HG03095 (cell line): ENCODE data around the gene ACHE.

ENCODE experiments used
- ATAC-seq: cut with Tn5 transposase; IDR thresholded peaks from one replicate; pipeline ENCODE4 v1.9.1; 2021; ENCODE audit warnings: moderate library complexity; ENCODE audit not compliant: unreplicated experiment

Gene ACHE

DNA sequence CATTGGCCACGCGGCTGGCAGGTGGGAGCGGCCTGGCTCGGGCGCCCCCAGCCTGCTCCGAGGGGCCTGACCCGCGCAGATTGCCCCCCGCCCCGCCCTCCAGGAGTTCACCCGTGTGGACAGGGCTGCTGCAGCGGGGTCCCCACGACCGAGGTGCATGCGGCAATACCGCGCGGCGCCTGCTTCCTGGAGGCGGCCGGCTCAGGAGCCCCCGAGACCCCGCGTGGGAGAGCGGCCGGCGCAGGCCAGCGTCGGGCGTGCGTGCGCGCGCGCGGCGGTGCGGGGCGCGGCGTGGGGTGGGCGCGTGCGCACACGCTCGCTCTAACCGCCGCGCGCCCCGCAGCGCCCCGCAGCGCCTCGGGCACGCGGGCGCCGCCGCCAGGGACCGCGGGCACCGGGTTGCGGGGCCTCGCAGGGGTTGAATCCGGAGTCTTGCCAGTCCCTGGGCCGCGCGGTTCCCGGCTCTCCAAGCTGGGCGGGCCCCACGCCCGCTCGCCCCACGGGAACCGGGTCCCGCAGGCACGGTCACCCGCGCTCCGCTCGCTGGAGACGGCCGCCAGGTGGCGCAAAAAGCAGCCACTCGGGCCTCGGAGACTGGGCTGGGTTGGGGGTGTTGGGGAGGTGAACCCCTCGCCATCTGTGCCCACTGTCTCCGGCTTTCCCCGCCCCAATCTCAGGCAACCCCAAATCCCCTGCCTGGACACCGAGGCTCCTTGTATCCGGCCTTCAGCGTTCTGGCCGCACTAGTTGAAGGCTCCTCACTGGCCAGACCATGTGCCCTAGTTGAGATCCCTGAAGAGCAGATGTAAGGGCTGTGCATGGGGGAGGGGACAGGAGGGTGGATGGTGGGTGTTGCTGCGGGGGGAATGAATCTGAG lies 1.3 kb upstream of the ACHE start:
- no peak for ATAC-seq

DNA sequence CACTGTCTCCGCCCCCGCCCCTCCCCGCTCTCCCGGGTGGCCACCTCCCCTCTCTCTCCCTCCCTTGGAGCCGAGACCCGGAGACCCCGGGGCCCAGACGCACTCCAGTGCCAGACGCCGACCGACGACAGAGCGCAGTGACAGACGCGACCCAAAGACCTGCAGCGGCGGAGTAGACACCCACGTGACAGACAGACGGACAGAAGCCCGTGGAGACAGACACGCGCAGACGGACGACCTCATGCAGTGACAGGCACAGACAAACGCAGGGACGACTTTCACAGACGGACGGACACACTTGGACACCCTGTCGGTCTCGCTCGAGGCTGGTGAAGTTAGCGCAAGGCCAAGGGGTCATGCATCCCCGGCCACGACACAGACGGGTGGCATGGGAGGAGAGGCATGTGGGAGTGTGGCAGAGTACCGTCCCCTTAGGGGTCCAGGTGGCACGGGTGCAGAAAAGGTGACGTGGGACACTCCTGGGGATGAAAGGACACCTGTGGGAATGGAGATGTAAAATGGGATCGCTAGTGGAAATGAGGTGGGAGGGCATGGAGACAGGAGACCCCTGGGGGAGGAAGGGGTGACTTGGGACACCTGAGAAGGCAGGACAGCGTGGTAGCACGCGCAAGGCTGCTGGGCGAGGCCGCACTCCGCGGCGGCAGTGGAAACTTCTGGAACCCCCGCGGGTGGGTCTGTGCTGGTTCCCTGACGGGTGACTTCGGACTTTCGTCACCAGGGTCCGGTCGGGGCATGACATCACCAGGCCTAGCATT lies 456 bp upstream of the ACHE start:
- no peak for ATAC-seq

DNA sequence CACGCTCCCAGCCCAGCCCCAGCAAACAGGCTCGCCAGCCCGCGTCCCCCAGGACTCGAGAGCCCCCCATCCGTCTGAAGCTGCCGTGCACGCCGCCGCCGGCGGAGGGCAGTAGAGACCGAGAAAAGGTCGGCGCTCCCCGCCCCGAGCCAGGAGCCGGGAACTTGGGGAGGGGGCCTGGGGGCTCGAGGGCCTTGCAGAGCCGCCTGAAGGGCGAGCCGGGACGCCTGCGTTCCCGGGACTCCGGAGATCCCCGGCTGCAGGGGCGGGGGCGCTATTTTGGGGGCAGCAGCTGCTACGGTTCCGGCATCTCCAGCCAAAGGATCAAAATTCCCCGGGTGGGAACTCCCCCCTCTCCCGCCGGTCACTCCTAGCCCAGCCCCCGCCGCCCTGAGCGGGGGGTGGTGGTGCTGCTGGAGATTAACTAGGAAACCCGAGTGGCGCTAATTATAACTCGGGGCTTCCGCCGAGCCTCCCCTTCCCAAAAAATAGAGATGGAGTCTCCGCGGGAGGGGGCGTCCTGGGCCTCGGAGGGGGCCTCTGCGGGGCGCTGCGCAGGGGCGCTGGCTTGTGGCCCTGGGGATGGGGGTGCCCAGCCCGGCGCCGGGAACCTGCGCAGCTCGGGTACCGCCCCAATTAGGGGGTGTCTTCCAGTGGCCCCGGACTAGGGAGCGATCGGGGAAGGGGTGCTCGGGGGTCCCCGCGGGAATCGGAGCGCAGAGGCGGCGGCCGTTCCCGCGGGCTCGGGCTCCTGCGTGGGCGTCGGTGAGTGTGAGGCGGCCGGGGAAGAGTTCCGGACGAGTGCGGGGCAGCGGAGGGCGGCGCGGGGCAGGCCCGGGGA lies 608 bp downstream of the ACHE start:
- no peak for ATAC-seq

DNA sequence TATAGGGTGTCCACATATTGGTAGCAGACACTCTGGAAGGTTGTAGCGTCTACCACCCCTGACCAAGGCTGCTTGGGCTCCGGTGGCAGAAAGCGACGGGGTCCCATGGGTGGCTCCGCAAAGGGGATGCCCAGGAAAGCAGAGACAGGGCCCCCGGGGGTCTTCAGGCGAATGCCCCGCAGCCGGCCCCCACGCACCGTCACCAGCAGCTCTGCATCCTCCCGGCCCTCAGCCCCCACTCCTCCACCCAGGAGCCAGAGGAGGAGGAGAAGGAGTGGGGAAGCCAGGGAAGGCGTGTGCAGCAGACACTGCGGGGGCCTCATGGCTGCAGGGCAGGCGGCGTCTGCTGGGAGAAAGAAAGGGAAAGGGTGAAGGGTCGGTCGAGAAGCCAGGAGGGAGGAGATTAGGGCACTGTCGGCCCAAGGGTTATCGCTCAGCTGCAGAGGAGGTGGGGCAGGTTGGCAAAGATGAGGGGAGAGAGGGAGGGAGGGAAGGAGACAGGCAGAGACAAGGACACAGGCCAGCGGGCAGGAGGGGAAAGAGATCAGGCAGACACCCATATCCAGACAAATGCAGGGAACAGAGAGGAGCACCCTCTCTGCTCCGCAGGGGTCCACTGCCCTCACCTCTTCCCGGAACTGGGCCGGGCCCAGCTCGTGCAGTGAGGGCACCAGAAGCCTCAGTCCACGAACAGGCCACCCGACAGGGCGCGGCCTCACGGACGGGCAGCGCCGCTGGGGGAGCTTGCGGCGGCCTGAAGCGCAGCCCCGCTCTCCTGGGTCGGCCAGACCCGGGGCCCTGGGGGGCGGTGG lies 1.6 kb downstream of the ACHE start:
- ATAC-seq: no peak

DNA sequence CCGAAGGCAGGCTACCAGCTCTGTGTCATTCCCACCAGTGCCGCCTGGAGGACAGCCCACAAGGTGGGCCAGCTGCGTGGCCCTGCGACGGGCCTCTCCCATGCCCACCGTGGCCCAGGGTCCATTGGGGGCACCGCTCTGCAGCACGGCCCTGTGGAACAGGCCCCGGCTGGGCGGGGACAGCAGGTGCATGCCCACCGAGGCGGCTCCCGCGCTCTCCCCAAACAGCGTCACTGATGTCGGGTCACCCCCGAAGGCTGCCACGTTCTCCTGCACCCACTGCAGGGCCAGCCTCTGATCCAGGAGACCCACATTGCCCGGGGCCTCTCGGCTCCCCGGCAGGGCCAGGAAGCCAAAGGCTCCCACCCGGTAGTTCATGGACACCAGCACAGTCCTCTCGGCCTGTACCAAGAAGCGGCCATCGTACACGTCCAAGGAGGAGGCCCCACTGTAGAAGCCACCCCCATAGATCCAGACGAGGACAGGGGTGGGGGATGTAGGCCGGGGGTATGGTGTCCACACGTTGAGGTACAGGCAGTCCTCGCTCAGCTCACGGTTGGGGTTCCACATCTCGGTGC lies 2.3 kb downstream of the ACHE start:
- ATAC-seq: no peak

DNA sequence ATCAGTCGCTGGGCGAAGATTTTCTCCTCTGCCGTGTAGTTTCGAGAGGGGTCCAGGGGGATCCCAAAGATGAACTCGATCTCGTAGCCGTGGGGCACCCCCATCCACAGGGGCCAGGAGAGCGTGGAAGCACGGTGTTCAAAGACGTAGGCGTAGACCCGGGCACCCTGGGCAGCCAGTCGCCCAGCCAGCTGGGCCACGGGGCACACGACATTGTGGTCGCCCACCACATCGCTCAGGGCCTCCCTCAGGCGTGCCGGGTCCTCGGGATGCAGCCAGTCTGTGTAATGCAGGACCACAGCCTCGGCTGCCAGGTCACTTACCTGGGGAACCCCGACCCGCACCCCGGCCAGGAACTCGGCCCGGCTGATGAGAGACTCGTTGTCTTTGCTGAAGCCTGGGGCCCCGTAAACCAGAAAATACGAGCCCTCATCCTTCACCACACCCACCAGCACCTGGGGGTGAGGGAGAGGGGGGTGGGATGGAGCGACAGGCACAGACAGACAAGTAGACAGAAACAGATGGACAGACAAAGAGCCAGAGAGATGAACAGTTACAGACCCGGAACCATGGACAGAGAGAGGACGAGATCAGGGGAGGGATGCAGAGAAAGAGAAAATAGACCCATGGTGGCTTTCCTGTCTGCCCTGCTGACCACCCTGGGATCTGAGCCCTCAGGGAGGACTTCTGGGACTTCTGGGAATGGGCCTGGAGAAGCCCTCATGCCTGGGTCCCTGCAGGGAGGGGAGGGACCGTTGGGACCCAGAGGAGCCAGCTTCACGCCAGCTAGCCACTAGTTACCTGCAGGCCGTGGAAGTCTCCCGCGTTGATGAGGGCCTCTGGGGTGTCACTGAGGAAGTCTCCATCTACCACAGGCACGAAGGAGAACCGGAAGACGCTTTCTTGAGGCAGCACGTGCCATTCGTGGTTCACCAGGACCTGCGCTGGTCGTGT lies 3.0 kb downstream of the ACHE start:
- no peak for ATAC-seq

DNA sequence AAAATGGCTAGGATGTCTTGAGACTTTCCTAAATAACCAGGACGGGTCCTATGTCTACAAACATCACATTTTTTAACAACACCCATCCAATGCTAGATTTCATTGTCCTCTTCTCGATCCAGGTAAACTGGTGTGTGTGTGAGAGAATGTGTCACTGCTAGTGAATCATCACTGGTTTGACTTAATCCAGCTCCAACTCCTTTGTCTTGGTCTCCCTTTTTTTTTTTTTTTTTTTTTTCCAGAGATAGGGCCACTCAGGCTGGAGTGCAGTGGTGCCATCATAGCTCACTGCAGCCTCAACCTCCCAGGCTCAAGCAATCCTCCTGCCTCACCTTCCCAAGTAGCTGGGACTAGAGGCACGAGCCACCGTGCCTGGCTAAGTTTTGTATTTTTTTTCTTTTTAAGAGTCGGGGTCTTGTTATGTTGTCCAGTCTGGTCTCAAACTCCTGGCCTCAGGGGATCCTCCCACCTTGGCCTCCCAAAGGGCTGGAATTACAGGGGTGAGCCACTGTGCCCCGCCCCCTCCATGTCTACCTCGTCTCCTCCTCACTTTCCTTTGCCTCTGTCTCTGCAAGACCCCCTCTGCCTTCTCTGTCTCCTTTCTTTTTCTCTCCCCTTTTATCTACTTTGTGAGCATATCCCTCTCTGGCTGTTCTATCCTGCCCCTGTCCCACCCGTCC lies 4.0 kb downstream of the ACHE start:
- no peak for ATAC-seq

DNA sequence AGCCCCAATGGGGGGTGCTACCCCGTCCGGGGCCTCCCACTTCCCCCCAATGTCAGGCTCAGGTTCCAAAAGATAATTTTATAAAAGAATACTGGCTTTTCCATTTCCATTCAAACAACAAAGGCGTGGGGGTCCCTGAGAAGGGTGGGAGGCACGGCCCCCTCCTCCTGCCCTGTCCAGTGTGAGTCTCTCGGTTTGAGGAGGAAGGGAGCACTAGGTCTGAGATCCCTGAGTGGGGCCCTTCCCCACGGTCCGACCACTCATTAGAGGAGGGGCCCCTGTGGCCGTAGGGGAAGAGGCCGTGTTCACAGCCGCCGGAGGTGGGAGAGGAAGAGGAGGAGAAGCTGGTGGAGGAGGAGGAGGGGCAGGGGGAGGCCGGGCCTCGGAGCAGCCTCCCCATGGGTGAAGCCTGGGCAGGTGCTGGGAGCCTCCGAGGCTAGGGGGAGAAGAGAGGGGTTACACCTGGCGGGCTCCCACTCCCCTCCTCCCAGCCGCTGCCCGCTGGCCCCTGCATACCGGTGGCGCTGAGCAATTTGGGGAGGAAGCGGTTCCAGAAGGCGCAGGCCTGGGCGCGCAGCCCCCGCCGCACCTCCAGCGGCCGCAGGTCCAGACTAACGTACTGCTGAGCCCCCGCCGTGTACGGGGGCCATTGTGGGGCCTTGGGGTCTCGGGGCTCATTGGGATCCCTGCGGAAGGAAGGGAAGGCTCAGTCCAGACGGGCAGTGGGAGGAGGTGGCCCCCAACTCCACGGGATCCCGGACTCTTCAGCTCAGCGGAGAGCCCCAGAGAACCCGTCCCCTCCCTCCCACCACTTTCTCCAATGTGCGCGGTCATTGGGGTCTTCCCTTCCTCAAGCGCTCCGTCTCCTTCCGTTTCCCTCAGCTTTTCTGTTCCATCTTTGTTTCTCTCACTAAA lies 4.8 kb downstream of the ACHE start:
- ATAC-seq: no peak

DNA sequence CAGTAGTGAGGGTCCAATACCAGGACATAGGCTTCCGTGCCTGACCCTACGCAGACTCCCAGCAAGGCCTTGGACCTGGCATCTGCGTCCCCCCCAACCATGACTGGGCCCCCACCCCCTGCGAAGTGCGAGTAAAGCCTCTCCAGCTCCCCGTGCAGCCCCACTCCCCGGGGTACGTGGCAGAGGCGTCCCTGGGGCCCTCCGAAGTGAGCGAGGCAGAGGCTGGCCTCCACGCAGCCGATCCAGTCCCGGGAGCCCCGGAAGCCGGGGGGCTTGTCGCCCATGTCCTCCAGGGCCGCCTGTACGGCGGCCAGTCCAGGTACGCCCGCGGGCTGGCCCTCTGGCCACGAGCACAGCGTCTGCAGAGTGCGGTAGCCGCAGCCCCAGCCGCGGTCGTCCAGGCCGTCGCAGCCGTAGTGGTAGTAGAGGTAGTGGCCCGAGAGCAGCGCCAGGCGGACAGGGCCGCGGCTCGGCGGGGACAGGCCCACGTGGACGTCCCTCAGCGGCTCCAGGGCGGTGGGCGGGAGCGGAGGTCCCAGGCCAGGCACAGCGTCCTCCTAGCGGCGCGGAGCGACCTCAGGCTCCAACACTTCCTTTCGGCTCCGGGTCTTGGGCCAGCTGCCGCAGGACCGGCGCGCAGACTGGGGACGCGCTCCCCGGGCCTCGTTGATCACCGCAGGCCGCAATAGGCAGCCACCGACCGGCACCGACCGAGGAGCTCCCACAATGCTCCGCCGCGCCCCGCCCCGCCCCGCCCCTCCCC lies 6.5 kb downstream of the ACHE start, which contains the start of gene UFSP1:
UFSP1 (minus strand) TSS at position 728 of the 763 bp plus-strand sequence; CDS start at position 284, 444 bp downstream.
- no peak for ATAC-seq

DNA sequence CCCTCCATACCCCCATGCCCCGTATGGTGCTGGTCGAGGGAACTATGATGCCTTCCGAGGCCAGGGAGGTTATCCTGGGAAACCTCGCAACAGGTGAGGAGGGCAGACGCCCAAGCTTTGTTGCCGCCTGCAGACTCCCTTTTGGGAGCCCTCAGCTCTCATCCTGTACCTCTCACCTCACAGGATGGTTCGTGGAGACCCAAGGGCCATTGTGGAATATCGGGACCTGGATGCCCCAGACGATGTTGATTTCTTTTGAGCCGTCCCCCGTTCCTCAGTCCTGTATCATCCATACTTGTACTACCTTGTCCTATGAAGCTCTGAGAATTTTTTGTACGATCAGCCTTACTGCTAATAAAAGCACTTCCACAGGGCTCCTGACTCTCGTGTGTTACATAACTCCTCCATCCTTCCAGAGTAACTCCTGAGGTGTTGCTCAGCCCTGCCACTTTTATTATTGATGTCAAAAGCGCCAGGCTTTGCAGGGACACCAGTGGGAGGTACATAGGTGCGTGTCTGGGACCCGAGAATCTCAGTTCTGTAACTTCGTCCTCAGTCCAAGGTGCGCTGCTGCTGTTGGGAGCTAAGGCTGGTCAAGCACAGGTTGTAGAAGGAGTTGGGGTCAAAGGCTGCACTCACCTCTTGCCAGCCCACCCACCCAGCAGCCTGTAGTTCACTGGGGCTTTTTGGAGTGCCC lies 7.2 kb downstream of the ACHE start:
- ATAC-seq: no peak

DNA sequence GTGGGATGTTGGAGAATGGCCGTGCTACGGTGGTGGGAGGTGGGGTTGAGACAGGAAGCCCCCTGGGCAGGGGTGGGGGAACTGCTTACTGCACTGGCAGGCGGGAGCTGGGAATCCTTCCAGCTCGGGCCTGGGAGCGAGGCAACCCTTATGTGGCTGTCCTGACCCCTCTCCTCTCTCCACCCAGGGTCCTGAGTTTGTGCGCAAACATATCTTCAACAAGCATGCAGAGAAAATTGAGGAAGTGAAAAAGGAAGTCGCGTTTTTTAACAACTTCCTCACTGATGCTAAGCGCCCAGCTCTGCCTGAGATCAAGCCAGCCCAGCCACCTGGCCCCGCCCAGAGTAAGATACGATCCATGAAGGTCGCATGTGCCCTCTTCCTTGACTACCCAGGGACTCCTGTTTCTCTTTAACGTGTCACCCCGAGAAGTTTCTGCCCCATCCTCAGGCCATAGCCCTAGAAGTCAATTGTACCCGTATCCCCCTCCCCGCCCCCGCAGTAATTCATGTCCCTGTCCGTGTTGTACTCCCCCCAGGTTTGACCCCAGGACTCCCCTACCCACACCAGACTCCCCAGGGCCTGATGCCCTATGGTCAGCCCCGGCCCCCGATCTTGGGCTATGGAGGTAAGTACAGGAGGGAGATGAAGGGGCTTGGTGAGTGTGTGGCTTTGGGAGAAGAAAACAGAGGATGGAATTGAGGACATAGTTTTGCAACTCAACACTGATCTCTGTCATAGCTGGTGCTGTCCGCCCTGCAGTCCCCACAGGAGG lies 8.0 kb downstream of the ACHE start:
- peak; percentile 36 for ATAC-seq

DNA sequence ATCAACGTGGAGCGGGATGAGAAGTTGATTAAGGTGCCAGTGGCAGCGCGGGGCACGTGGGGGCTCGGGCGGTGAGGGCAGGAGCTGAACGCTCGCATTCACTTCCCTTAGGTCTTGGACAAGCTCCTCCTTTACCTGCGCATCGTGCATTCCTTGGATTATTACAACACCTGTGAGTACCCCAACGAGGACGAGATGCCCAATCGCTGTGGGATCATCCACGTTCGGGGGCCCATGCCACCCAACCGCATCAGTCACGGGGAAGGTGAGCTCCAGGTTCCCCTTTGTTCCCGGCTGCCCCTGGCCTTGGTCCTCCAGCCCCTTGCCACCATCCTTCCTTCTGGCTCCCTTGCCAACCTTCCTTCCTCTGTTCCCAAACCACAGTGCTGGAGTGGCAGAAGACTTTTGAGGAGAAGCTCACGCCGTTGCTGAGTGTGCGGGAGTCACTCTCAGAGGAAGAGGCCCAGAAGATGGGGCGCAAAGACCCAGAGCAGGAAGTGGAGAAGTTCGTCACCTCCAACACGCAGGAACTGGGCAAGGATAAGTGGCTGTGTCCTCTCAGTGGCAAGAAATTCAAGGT lies 8.7 kb downstream of the ACHE start:
- no peak for ATAC-seq

DNA sequence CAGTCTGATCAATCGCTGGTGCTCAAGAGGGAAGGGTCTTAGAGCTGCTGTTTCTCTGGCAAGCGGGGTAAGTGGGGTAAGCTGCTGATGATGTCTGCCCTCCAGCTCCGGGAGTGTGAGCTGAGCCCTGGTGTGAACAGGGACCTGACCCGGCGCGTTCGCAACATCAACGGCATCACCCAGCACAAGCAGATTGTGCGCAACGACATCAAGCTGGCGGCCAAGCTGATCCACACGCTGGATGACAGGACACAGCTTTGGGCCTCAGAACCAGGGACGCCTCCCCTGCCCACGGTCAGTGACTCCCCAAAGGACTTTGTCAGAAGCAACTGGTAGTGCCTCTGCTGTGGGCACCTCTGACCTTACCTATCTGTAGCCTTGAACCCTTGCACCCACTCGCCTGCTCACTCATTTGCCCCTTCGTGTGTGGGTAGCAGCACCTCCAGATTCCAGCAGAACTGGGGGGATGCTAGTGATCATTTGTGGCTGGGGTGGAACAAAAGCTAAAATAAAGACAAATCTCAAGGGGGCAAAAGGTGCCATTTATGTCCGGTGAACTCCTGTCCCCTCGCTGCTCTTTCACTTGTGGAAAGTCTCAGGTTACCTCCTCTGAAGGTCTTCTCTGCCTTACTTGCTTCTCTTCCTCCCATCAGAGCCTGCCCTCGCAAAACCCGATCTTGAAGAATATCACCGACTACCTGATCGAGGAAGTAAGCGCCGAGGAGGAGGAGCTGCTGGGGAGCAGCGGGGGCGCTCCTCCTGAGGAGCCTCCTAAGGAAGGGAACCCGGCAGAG lies 9.3 kb downstream of the ACHE start:
- no peak for ATAC-seq
